ENCODE results near the gene ZG16B. TPM values are rescaled to one million over a fixed set of nuclear protein-coding genes. Genes with fewer than 3 reads are reported as not detected.
A peak's percentile ranks its signal among the peaks of the same experiment; 100 is the strongest.

Gene ZG16B
- total and polyA plus RNA-seq, 2 of the 8 experiments (the other 6 are each of a cell fraction or from before 2014, with no cell fraction given) = 0.11 TPM; not detected in 1

DNA sequence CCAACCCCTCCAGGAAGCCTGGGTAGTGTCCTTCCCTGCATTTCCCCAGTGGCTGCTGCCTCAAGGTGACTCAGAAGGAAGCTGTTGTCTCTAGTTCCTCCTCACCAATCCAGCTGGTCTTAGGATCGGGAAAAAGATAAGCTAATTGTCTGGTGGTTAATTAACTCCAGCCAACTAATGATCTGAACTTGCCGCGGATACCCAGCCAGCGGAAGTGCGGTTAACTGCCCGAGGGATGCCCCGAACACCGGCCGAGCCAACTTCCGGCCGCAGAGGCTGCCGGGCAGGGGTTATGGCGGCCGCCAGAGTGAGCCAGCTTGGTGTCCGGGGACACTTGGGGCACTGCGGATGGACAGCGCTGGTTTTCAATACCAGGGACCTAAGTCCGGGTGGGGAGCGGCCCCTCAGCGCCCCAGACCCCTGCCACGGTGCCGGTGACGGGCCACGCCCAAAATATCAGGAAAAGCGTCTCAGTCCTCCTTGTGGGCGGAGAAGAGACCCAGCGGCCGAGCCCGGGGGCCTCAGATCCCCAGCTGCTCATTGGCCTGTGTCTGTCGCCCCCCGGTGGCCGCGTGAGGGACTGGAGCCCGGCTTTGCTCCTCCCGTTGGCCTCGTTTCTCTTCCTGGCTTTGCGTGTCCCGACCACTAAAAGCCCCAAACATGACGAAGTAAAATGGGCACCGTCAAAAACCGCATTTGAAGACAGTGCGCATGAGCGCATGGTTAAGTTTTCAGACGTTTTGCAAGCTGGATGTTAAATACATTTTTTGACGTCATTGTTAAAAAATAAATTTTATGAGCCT lies 38.1 kb downstream of the ZG16B start (continued):
- TF ChIP-seq CREB1 (IDR thresholded peaks at IDR 0.05) (peak; percentile 68), SP4 (IDR thresholded peaks at IDR 0.05; ENCODE audit: low read length) (0 out of 2 replicates have a peak, but pooled peaks have one; percentile 33), TEAD4 (IDR thresholded peaks at IDR 0.05; ENCODE audit: low read depth, low read length) (no peak), SIX5 (IDR thresholded peaks at IDR 0.05; ENCODE audit: low read depth, low read length) (no peak), SAP30 (IDR thresholded peaks at IDR 0.05; ENCODE audit: insufficient read depth, insufficient replicate concordance, low read length) (no peak), CTCF (IDR thresholded peaks at IDR 0.05; ENCODE audit: control extremely low read depth in 1 of 3, insufficient read depth in 1 of 3, low read depth in 1 of 3, low read length in 3 of 3) (peak; percentile 89 to 98 (median 94)), KDM1A (IDR thresholded peaks at IDR 0.05; ENCODE audit: borderline replicate concordance, low read length) (peak; percentile 47; the same call in 1 of the 2 replicates), TAF7 (optimal IDR thresholded peaks at IDR 0.05; ENCODE audit: borderline replicate concordance, low read depth, low read length) (peak; percentile 25), EP300 (IDR thresholded peaks at IDR 0.05; ENCODE audit: borderline replicate concordance in 1 of 2, low read depth in 2 of 2, low read length in 2 of 2) (no peak), POLR2A (IDR thresholded peaks at IDR 0.05; ENCODE audit: control extremely low read depth in 1 of 2, low read depth in 2 of 2, low read length in 2 of 2) (peak in 1 of 2 experiments; percentile 83; a peak in 2 of 3 replicates), E2F6 (IDR thresholded peaks at IDR 0.05) (peak; percentile 62), RAD21 (IDR thresholded peaks at IDR 0.05 in 1 of 2, conservative IDR thresholded peaks at IDR 0.05 in 1 of 2; ENCODE audit: low read depth in 2 of 2, low read length in 2 of 2) (peak; percentile 91 to 94), RXRA (IDR thresholded peaks at IDR 0.05; ENCODE audit: insufficient read depth, low read depth, low read length) (no peak), BACH1 (IDR thresholded peaks at IDR 0.05; ENCODE audit: low read length) (no peak), KDM4A (IDR thresholded peaks at IDR 0.05; ENCODE audit: low read depth, low read length, severe bottlenecking) (peak; percentile 92), SIN3A (conservative IDR thresholded peaks at IDR 0.05 in 1 of 2, IDR thresholded peaks at IDR 0.05 in 1 of 2; ENCODE audit: low read depth in 1 of 2, low read length in 2 of 2) (0 out of 4 replicates have a peak, but pooled peaks of 1 of the 2 experiments have one; percentile 30), GABPA (IDR thresholded peaks at IDR 0.05; ENCODE audit: borderline replicate concordance, insufficient read depth, low read length) (peak; percentile 91)
- TF ChIP-seq, protein P1, sequence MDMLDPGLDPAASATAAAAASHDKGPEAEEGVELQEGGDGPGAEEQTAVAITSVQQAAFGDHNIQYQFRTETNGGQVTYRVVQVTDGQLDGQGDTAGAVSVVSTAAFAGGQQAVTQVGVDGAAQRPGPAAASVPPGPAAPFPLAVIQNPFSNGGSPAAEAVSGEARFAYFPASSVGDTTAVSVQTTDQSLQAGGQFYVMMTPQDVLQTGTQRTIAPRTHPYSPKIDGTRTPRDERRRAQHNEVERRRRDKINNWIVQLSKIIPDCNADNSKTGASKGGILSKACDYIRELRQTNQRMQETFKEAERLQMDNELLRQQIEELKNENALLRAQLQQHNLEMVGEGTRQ (IDR thresholded peaks at IDR 0.05; ENCODE audit: low read length) = no peak

Measured in H1 (cell line).